ENCODE results near the gene BCO1.
A peak's percentile ranks its signal among the peaks of the same experiment; 100 is the strongest.

BCO1 gene

GRCh38 chr16:81238296-81239011 is at the start of gene BCO1:
TSS of gene BCO1 (plus strand) at chr16:81238689. CDS start at chr16:81238909, 220 bp downstream.
- H3K4me3 ChIP-seq = no peak within 1 kb of the TSS
- H3K4me1 ChIP-seq = peaks cover 8% of the 10 kb centered on the region
- no peaks in the 10 kb centered on the region for H3K9me3 ChIP-seq
- no peak within 1 kb of the TSS for H3K27ac ChIP-seq
- TF ChIP-seq Cebpa-rat (IDR thresholded peaks at IDR 0.05) = no peak
- peak within 1 kb of the TSS; percentile 38 for H3K4me2 ChIP-seq
- H3K36me3 ChIP-seq = no peaks in the 10 kb centered on the region
- no peaks in the 10 kb centered on the region for H4K20me1 ChIP-seq
- no peaks in the 10 kb centered on the region for H3K27me3 ChIP-seq
- H3K9ac ChIP-seq = no peak within 1 kb of the TSS

GRCh38 chr16:81189100-81189664 is 49.3 kb upstream of the BCO1 start:
- no peaks in the 10 kb centered on the region for H3K9me3 ChIP-seq
- no peak for TF ChIP-seq Cebpa-rat (IDR thresholded peaks at IDR 0.05)
- no peak overlapping the region for H3K9ac ChIP-seq
- no peaks in the 10 kb centered on the region for H3K4me1 ChIP-seq
- H3K36me3 ChIP-seq = no peaks in the 10 kb centered on the region
- H3K4me3 ChIP-seq = no peak overlapping the region
- H3K4me2 ChIP-seq = no peak overlapping the region
- H3K27me3 ChIP-seq = no peaks in the 10 kb centered on the region
- no peaks in the 10 kb centered on the region for H4K20me1 ChIP-seq
- H3K27ac ChIP-seq = no peak overlapping the region

GRCh38 chr16:81190667-81191066 is 47.8 kb upstream of the BCO1 start:
- no peaks in the 10 kb centered on the region for H3K9me3 ChIP-seq
- no peak overlapping the region for H3K4me2 ChIP-seq
- TF ChIP-seq Cebpa-rat (IDR thresholded peaks at IDR 0.05) = no peak
- no peak overlapping the region for H3K27ac ChIP-seq
- no peak overlapping the region for H3K4me3 ChIP-seq
- H3K9ac ChIP-seq = no peak overlapping the region
- no peaks in the 10 kb centered on the region for H3K36me3 ChIP-seq
- H4K20me1 ChIP-seq = no peaks in the 10 kb centered on the region
- no peaks in the 10 kb centered on the region for H3K4me1 ChIP-seq
- no peaks in the 10 kb centered on the region for H3K27me3 ChIP-seq

- no peak for TF ChIP-seq Cebpa-rat (IDR thresholded peaks at IDR 0.05)
These were observed 42.5 kb upstream of the BCO1 start for GRCh38 chr16:81195885-81196534.

GRCh38 chr16:81198635-81199034 is 39.9 kb upstream of the BCO1 start:
- no peak overlapping the region for H3K27ac ChIP-seq
- H3K4me2 ChIP-seq = no peak overlapping the region
- no peaks in the 10 kb centered on the region for H3K4me1 ChIP-seq
- no peak overlapping the region for H3K9ac ChIP-seq
- H3K4me3 ChIP-seq = no peak overlapping the region
- no peaks in the 10 kb centered on the region for H4K20me1 ChIP-seq
- TF ChIP-seq Cebpa-rat (IDR thresholded peaks at IDR 0.05) = no peak
- H3K27me3 ChIP-seq = no peaks in the 10 kb centered on the region
- H3K36me3 ChIP-seq = no peaks in the 10 kb centered on the region
- H3K9me3 ChIP-seq = no peaks in the 10 kb centered on the region

More at GRCh38 chr16:81195885-81196534, 42.5 kb upstream of the BCO1 start:
- Histone ChIP-seq H3K4me3 (no peak overlapping the region), H4K20me1 (no peaks in the 10 kb centered on the region), H3K27me3 (no peaks in the 10 kb centered on the region), H3K27ac (no peak overlapping the region), H3K36me3 (no peaks in the 10 kb centered on the region), H3K9ac (no peak overlapping the region), H3K4me2 (no peak overlapping the region), H3K9me3 (no peaks in the 10 kb centered on the region), H3K4me1 (no peaks in the 10 kb centered on the region)

- Histone ChIP-seq H3K36me3 (no peaks in the 10 kb centered on the region), H3K4me1 (no peaks in the 10 kb centered on the region), H4K20me1 (no peaks in the 10 kb centered on the region), H3K4me2 (no peak overlapping the region), H3K4me3 (no peak overlapping the region), H3K9ac (no peak overlapping the region), H3K9me3 (no peaks in the 10 kb centered on the region), H3K27ac (no peak overlapping the region), H3K27me3 (no peaks in the 10 kb centered on the region)
- no peak for TF ChIP-seq Cebpa-rat (IDR thresholded peaks at IDR 0.05)
These were observed 37.2 kb upstream of the BCO1 start for GRCh38 chr16:81201267-81201666.

GRCh38 chr16:81204798-81205680 is 33.5 kb upstream of the BCO1 start:
- TF ChIP-seq Cebpa-rat (IDR thresholded peaks at IDR 0.05) = no peak
- H4K20me1 ChIP-seq = no peaks in the 10 kb centered on the region
- no peaks in the 10 kb centered on the region for H3K4me1 ChIP-seq
- H3K27me3 ChIP-seq = no peaks in the 10 kb centered on the region
- no peak overlapping the region for H3K4me3 ChIP-seq
- H3K36me3 ChIP-seq = no peaks in the 10 kb centered on the region
- no peak overlapping the region for H3K27ac ChIP-seq
- H3K9ac ChIP-seq = no peak overlapping the region
- no peak overlapping the region for H3K4me2 ChIP-seq
- no peaks in the 10 kb centered on the region for H3K9me3 ChIP-seq

- Histone ChIP-seq H3K4me2 (no peak overlapping the region), H3K36me3 (no peaks in the 10 kb centered on the region), H3K4me1 (no peaks in the 10 kb centered on the region), H3K4me3 (no peak overlapping the region), H3K27me3 (no peaks in the 10 kb centered on the region), H4K20me1 (no peaks in the 10 kb centered on the region), H3K9me3 (no peaks in the 10 kb centered on the region), H3K27ac (no peak overlapping the region), H3K9ac (no peak overlapping the region)
- TF ChIP-seq Cebpa-rat (IDR thresholded peaks at IDR 0.05) = no peak
These were observed 31.4 kb upstream of the BCO1 start for GRCh38 chr16:81207076-81207475.

GRCh38 chr16:81210807-81211206 is 27.7 kb upstream of the BCO1 start:
- Histone ChIP-seq H4K20me1 (no peaks in the 10 kb centered on the region), H3K4me2 (no peak overlapping the region), H3K9me3 (no peaks in the 10 kb centered on the region), H3K4me1 (no peaks in the 10 kb centered on the region), H3K27ac (no peak overlapping the region), H3K36me3 (no peaks in the 10 kb centered on the region), H3K4me3 (no peak overlapping the region), H3K27me3 (no peaks in the 10 kb centered on the region), H3K9ac (no peak overlapping the region)
- TF ChIP-seq Cebpa-rat (IDR thresholded peaks at IDR 0.05) = no peak
